Thoracic aorta (tissue), 2 donors: ENCODE results near the gene UPF1. TPM values are rescaled to one million over a fixed set of nuclear protein-coding genes. Genes with fewer than 3 reads are reported as not detected.
"Not testable (repeated sequence)": the region's sequence is repeated elsewhere in the genome, so short reads cannot be mapped to it uniquely, and the experiment has no call there.

ENCODE experiments used
- ATAC-seq: fragments of 150-250 bp; one replicate; pipeline ENCODE4 v1.8.0; 2017; ENCODE audit warnings: low read depth; ENCODE audit not compliant: insufficient number of reproducible peaks, low FRiP score
- DNase-seq: peaks from one replicate; pipeline ENCODE4 v3.0.0-alpha.2; 2020; ENCODE audit warnings: low spot score
- H3K27ac ChIP-seq, 2 donors: fragments of 200-600 bp; sonication (generic); 1 replicate in 1 of 2; 2 replicates in 1 of 2; pipeline ENCODE4 v1.5.1; 2016; ENCODE audit warnings: mild to moderate bottlenecking in 2 of 2, moderate library complexity in 2 of 2
- H3K27me3 ChIP-seq: fragments of 200-600 bp; sonication (generic); replicated peaks from 2 replicates; pipeline ENCODE4 v1.6.0; 2016; ENCODE audit warnings: mild to moderate bottlenecking; ENCODE audit not compliant: insufficient read depth
- H3K36me3 ChIP-seq: fragments of 200-600 bp; sonication (generic); one replicate; pipeline ENCODE4 v1.5.1; 2016
- H3K4me1 ChIP-seq, 2 donors: fragments of 200-600 bp; sonication (generic); 1 replicate in 1 of 2; 2 replicates in 1 of 2; pipeline versions ENCODE4 v1.5.1 to v1.6.0; 2016; ENCODE audit warnings: low read depth in 2 of 2, mild to moderate bottlenecking in 1 of 2; ENCODE audit not compliant: control insufficient read depth in 1 of 2
- H3K4me3 ChIP-seq: fragments of 200-600 bp; sonication (generic); 2 replicates; pipeline ENCODE4 v1.5.1; 2016; ENCODE audit warnings: mild to moderate bottlenecking
- H3K9me3 ChIP-seq: fragments of 200-600 bp; sonication (generic); 2 replicates; pipeline ENCODE4 v1.5.1; 2016
- total RNA-seq, 2 donors: library from RNA; depleted of rRNA; stranded (reverse); fragments of >200 nt; gene quantifications; one replicate each; pipeline versions ENCODE4 v1.1.0 to v1.2.3, GENCODE V29; 2016
- TF ChIP-seq, protein P1 (sequence below): fragments of 200-600 bp; sonication (generic); IDR thresholded peaks from one replicate; pipeline ENCODE4 v1.5.1; 2019; ENCODE audit warnings: antibody characterized with exemption

The UPF1 gene
- total RNA-seq, 2 donors from 2014 or later: 56.5 to 95.2 TPM

DNA sequence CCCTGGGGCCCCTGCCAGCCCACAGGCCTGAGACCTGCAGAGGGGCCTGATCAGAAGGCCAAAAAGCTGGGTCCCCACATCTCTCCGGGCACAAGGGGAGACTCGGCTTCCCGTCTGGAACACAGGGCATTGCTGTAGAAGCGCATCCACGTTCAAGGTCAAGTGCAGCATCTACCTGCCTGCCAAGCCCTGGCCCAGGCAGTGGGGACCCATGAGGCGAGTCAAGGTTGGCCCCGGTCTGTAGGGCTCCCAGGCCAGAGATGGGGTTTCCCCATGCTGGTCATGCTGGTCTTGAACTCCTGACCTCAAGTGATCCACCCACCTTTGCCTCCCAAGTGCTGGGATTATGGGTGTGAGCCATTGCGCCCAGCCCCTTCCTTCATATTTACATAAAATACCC lies 27.1 kb upstream of the UPF1 start:
- H3K27me3 ChIP-seq: no peaks in the 10 kb centered on the region
- DNase-seq (no peak), ATAC-seq (no peak)
- no peaks in the 10 kb centered on the region for H3K9me3 ChIP-seq
- H3K4me1 ChIP-seq: peaks cover 1 to 12% of the 10 kb centered on the region in 2 donors
- H3K27ac ChIP-seq: no peak overlapping the region
- no peaks in the 10 kb centered on the region for H3K36me3 ChIP-seq
- TF ChIP-seq, protein P1, sequence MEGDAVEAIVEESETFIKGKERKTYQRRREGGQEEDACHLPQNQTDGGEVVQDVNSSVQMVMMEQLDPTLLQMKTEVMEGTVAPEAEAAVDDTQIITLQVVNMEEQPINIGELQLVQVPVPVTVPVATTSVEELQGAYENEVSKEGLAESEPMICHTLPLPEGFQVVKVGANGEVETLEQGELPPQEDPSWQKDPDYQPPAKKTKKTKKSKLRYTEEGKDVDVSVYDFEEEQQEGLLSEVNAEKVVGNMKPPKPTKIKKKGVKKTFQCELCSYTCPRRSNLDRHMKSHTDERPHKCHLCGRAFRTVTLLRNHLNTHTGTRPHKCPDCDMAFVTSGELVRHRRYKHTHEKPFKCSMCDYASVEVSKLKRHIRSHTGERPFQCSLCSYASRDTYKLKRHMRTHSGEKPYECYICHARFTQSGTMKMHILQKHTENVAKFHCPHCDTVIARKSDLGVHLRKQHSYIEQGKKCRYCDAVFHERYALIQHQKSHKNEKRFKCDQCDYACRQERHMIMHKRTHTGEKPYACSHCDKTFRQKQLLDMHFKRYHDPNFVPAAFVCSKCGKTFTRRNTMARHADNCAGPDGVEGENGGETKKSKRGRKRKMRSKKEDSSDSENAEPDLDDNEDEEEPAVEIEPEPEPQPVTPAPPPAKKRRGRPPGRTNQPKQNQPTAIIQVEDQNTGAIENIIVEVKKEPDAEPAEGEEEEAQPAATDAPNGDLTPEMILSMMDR: no peak
- no peak overlapping the region for H3K4me3 ChIP-seq

DNA sequence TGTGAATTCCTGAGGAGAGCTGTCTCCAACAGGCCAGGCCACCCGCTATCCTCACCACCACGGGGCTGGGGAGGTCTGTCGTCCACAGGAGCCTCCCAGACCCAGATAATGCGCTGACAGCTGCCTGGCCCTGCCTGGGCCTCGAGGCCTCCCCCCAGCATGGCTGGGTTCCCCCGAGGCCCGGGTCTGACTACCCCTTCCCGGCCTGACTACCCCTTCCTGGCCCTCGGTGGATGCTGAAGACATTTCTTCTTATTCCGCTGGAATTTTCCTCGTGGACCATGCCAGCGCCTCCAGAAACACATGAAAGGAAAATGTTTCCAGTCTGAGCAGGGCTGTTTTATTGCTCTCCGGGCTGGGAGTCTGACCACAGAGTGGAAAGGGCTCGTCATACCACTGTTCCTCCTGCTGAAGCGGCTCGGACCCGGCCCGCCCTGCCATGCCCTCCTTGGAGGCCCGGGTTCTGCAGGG lies 23.9 kb upstream of the UPF1 start:
- no peaks in the 10 kb centered on the region for H3K9me3 ChIP-seq
- ATAC-seq (no peak), DNase-seq (no peak)
- H3K4me1 ChIP-seq: peaks cover 7 to 20% of the 10 kb centered on the region in 2 donors
- H3K27me3 ChIP-seq: no peaks in the 10 kb centered on the region
- no peak overlapping the region for H3K4me3 ChIP-seq
- H3K36me3 ChIP-seq: no peaks in the 10 kb centered on the region
- TF ChIP-seq, protein P1: no peak
- no peak overlapping the region for H3K27ac ChIP-seq

DNA sequence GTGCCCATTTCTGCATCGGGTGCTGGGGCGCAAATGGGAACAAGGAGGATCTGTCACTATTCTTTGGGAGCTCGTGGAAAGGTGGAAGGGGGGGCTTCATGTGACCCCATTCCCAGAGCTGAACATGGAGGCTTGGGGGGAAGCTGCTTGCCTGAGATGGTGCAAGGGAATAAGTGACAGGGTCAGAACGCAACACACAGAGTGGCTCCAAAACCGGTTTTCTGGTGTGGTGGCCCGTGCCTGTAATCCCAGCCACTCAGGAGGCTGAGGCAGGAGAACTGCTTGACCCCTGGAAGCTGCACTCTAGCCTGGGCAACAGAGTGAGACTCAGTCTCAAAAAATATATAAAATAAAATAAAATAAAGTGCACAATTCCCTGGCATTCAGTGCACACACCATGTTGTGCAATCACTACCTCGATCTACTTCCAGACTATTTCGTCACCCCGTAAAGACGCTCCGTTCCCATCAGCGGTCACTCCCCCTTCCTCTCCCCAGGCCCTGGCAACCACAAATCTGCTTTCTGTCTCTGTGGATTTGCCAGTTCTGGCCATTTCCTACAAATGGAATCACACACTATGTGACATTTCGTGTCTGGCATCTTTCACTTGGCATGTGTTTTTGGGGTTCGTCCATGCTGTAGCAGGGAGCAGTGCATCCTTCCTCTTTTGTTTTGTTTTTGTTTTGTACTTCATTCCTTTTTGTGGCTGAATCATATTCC lies 22.4 kb upstream of the UPF1 start:
- Histone ChIP-seq H3K9me3 (no peaks in the 10 kb centered on the region), H3K27ac (peak overlapping the region; percentile 59 to 64), H3K27me3 (no peaks in the 10 kb centered on the region), H3K4me1 (peaks cover 9 to 30% of the 10 kb centered on the region in 2 donors), H3K4me3 (peak overlapping the region; percentile 37), H3K36me3 (no peaks in the 10 kb centered on the region)
- ATAC-seq: peak; percentile 63
- TF ChIP-seq, protein P1: no peak
- no peak for DNase-seq

GRCh38 chr19:18811638-18812037 lies 20.1 kb upstream of the UPF1 start:
- DNase-seq, ATAC-seq, H3K27me3 ChIP-seq, H3K9me3 ChIP-seq, H3K4me3 ChIP-seq, H3K27ac ChIP-seq, H3K36me3 ChIP-seq: not testable (repeated sequence)
- H3K4me1 ChIP-seq: peaks cover 9 to 33% of the 10 kb centered on the region in 2 donors

GRCh38 chr19:18814063-18814462 lies 17.7 kb upstream of the UPF1 start:
- DNase-seq (no peak), ATAC-seq (peak; percentile 71)
- TF ChIP-seq, protein P1: peak; percentile 23

More at GRCh38 chr19:18814063-18814462, 17.7 kb upstream of the UPF1 start:
- no peaks in the 10 kb centered on the region for H3K9me3 ChIP-seq
- no peak overlapping the region for H3K4me3 ChIP-seq
- H3K27me3 ChIP-seq: no peaks in the 10 kb centered on the region
- H3K4me1 ChIP-seq: peaks cover 9 to 24% of the 10 kb centered on the region in 2 donors
- no peak overlapping the region for H3K27ac ChIP-seq
- H3K36me3 ChIP-seq: no peaks in the 10 kb centered on the region
